Motor neuron (in vitro differentiated cells): ENCODE measurements around the gene FCN2. TPM values are rescaled to one million over a fixed set of nuclear protein-coding genes. Genes with fewer than 3 reads are reported as not detected.

ENCODE experiments used
- ATAC-seq, 8 experiments: fragments of 200-7000 bp; cut with Tn5 transposase; replicated peaks in 6 of 8; 2 replicates each; pipeline ENCODE4 v1.8.0; 2021; ENCODE audit warnings: mild to moderate bottlenecking in 8 of 8, moderate library complexity in 8 of 8
- H3K27ac ChIP-seq, 2 donors: fragments of 250-450 bp; sonication (Bioruptor Pico); 2 replicates each; pipeline ENCODE4 v1.9.0; 2021; ENCODE audit warnings: antibody characterized with exemption in 2 of 2, mild to moderate bottlenecking in 2 of 2, moderate library complexity in 1 of 2
- H3K4me1 ChIP-seq, 2 donors: fragments of 250-450 bp; sonication (Bioruptor Pico); replicated peaks in 1 of 2; 2 replicates each; pipeline ENCODE4 v1.6.1; 2021; ENCODE audit warnings: antibody characterized with exemption in 2 of 2, mild to moderate bottlenecking in 2 of 2, moderate library complexity in 1 of 2
- H3K4me3 ChIP-seq, 5 donors: fragments of 250-450 bp; sonication (Bioruptor Pico); 2 replicates each; pipeline ENCODE4 v1.9.0; 2021; ENCODE audit warnings: antibody characterized with exemption in 5 of 5, mild to moderate bottlenecking in 5 of 5, moderate library complexity in 4 of 5
- WGBS, 10 experiments: fragments of 450-650 bp; shearing (Covaris generic); methylation state at CpG; one replicate each; pipeline ENCODE4 v1.0.0; 2022; 5-methylcytosine and 5-hydroxymethylcytosine counted together
- in situ Hi-C, 9 experiments: fragments of 400-800 bp; cut with MboI; loops; one replicate each; pipeline ENCODE4 v1.15.0; 2021; ENCODE audit warnings: low sequenced_read_pairs in 9 of 9, low pct_unique_long_range_greater_than_20kb in 2 of 9; ENCODE audit not compliant: unreplicated experiment in 9 of 9
- total RNA-seq, 8 experiments: library from RNA; unstranded; fragments of 300-600 nt; gene quantifications; 2 replicates each; pipeline versions ENCODE4 v1.2.3 to v1.2.4, GENCODE V29; 2022

Gene FCN2
- total RNA-seq, 8 experiments from 2014 or later, result 0.21 TPM; not detected in 7

DNA sequence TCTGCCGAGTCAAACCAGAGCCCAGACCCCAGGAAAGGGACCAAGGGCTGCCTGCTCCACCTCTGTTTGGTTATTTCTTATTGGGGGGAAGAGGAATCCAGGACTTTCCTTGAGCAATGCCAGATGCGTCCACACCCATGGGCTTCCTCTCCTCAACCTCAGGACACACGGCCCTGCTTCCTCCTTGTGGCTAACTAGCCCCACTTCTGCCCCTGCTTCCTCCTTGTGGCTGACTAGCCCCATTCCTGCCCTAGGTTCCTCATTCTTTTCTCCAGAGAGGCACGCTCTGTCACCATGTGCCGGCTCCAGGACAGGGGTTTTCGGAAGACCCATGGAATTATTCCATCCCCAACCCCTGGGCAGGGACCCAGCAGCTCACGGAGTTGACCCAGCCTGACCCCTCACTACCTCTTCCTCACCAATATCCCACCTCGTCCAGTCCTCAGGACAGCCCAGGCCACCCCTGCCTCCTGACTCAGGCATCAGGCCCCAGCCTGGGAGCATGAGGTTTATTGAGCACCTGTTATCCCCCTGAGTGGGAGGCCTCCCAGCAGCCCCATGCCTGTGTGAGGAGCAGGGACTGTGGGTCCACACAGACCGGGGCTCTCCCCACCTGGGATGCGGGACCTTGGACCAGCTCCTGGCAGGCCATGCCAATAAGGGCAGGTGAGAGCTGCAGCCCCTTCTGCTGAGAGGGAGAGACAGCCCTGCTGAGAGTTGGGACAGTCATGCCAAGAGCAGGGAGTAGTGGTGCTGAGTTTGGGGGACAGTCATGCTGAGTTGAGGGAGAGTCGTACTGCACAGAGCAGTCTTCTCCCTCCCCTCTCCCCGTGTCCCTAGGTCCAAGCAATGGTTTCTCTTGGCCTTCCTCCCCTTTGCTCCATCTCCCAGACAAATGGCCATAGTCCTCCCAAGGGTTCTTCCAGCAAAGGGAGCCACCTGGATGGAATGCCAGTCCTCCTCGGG is 48.9 kb downstream of the FCN2 start:
- H3K4me1 ChIP-seq, result peaks cover 7% of the 10 kb centered on the region in 2 donors
- H3K27ac ChIP-seq, result no peak overlapping the region
- WGBS, 10 experiments, result 10 to 100% (median 57%) methylated on average over 1 to 7 of the region's 13 CpGs; no CpG with 5 or more reads in 2 of the 10 experiments
- peak in 2 of 8 experiments; percentile 23 to 76 for ATAC-seq
- in situ Hi-C loops, result no loop called here
- no peak overlapping the region for H3K4me3 ChIP-seq

GRCh38 chr9:134930398-134930797 is 49.8 kb downstream of the FCN2 start:
- Histone ChIP-seq H3K27ac (no peak overlapping the region), H3K4me3 (no peak overlapping the region), H3K4me1 (peaks cover 16% of the 10 kb centered on the region in 2 donors)
- WGBS, 10 experiments, result 78 to 93% (median 87%) methylated on average over 1 to 3 of the region's 13 CpGs; no CpG with 5 or more reads in 6 of the 10 experiments
- no peak for ATAC-seq
- in situ Hi-C loops, result no loop called here

DNA sequence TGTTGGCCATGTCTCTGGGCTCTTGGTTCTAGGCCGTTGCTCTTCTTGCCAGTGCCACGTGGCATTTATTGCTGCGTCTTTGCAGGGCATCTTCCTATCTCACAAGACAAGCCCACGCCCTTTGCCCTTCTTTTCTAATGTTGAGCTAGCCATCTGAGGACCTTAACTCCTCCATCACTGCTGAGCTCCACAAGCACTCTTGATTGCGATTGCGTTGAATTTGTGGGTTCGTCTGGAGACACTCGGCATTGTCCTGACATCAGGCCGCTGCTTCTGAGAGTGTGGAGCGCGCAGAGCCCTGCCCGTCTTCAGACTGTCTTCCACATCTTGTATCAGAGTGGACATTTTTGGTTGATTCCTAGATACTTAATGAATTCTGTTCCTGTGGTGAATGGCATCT is 51.6 kb downstream of the FCN2 start:
- WGBS, 10 experiments, result 61 to 100% (median 91%) methylated on average over 2 to 8 of the region's 12 CpGs; no CpG with 5 or more reads in 3 of the 10 experiments
- H3K4me1 ChIP-seq, result peaks cover 31 to 34% of the 10 kb centered on the region in 2 donors
- no peak overlapping the region for H3K4me3 ChIP-seq
- in situ Hi-C loops, result no loop called here
- ATAC-seq, result no peak
- H3K27ac ChIP-seq, result no peak overlapping the region

GRCh38 chr9:134932606-134933005 is 52.0 kb downstream of the FCN2 start:
- 20 to 100% (median 82%) methylated on average over 1 to 5 of the region's 5 CpGs; no CpG with 5 or more reads in 2 of the 10 experiments for WGBS, 10 experiments
- ATAC-seq, result no peak
- peaks cover 35 to 38% of the 10 kb centered on the region in 2 donors for H3K4me1 ChIP-seq
- H3K4me3 ChIP-seq, result no peak overlapping the region
- in situ Hi-C loops, result no loop called here
- no peak overlapping the region for H3K27ac ChIP-seq

GRCh38 chr9:134933076-134933659 is 52.6 kb downstream of the FCN2 start:
- in situ Hi-C loops, result no loop called here
- no peak overlapping the region for H3K27ac ChIP-seq
- ATAC-seq, result no peak
- WGBS, 10 experiments, result 58 to 89% methylated on average over 2 to 3 of the region's 10 CpGs; no CpG with 5 or more reads in 8 of the 10 experiments
- H3K4me1 ChIP-seq, result peaks cover 40 to 44% of the 10 kb centered on the region in 2 donors
- H3K4me3 ChIP-seq, result no peak overlapping the region

DNA sequence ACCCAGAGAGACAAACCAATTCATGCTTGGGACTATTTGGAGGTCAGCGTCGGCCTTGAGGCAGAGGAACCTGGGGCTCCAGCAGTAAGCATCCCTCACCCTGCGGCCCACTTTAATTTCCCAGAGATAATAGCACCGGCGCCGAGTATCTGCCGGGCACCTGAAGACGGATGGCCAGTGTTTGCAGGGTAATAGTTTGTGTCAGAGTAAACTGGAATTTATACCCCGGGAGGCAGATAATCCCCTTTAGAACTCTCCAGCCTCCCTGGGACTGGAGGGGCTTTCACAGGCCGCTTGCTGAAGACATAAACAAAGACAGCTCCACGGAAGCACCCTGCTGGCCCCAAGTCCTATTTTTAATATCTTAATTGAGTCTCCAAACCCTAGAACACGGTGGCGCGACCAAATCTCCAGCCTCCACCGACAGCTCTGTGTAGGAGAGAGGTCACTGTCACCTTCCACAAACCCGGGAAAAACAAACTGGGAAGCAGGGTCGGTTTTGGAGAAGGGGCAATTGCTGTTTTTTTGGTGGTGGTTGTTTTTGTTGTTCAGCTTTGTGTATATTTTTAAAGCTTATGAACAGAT is 54.5 kb downstream of the FCN2 start:
- Histone ChIP-seq H3K4me3 (no peak overlapping the region), H3K27ac (peak overlapping the region; percentile 26 to 70), H3K4me1 (peaks cover 58 to 62% of the 10 kb centered on the region in 2 donors)
- peak in 2 of 8 experiments; percentile 5 to 18 for ATAC-seq
- in situ Hi-C loops, result no loop called here
- 0 to 61% (median 45%) methylated on average over 1 to 10 of the region's 17 CpGs; no CpG with 5 or more reads in 2 of the 10 experiments for WGBS, 10 experiments

DNA sequence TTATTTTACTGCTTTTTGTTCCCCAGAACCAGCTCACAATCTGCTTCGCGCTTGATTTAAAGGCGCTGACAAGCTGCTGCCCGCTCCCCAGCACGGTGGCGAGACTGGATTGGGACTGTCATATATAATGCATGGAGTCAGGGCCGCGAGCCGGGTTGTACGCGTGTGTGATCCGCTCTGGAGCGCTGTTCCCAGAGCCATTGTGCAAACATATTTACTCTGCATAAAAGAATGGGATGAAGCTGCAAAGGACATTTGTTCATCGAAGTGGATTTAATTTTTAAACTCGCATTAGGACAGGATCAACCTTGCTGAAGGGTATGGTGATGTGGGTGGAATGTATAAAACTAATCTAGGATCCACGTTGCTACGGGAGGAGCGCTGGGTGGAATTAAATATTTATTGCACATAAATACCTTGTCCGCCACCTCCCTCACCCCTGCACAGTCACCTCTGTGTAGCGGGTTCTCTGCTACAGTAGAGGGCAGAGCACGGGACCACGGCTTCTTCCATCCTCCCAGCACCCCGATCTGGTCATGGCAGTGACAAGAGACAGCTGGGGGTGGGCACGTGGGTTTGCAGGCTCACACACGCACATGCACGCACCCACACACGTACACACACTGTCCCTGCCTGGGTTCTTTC is 55.2 kb downstream of the FCN2 start:
- H3K4me1 ChIP-seq, result peaks cover 58 to 63% of the 10 kb centered on the region in 2 donors
- H3K4me3 ChIP-seq, result no peak overlapping the region
- WGBS, 10 experiments, result 19 to 80% (median 58%) methylated on average over 1 to 15 of the region's 27 CpGs; no CpG with 5 or more reads in 1 of the 10 experiments
- peak in 7 of 8 experiments; percentile 38 to 85 (median 80) for ATAC-seq
- H3K27ac ChIP-seq, result peak overlapping the region; percentile 10 to 70
- in situ Hi-C loops, result no loop called here

GRCh38 chr9:134936346-134937163 is 55.9 kb downstream of the FCN2 start:
- Histone ChIP-seq H3K4me1 (peaks cover 58 to 63% of the 10 kb centered on the region in 2 donors), H3K4me3 (no peak overlapping the region), H3K27ac (peak overlapping the region; percentile 10 to 70)
- 51 to 100% (median 85%) methylated on average over 2 to 8 of the region's 13 CpGs; no CpG with 5 or more reads in 1 of the 10 experiments for WGBS, 10 experiments
- ATAC-seq, result no peak
- in situ Hi-C loops, result no loop called here

Other genes with a start within 250 kb of the FCN2 start
- gene COL5A1, start 239.0 kb upstream of the FCN2 start, total RNA-seq, result 100 to 1,000 TPM in 1 of 8 experiments, 10 to 100 TPM in 1, 1 to 10 TPM in 6; 1.9 to 141 (median 3.6) TPM
- under 1 TPM in 7 of 8 experiments, not detected in 1; 0.05 to 0.45 (median 0.13) TPM for gene FCN1, start 37.1 kb downstream of the FCN2 start, total RNA-seq
- 100 to 1,000 TPM in 1 of 8 experiments, 10 to 100 TPM in 4, 1 to 10 TPM in 1, under 1 TPM in 2; 0.58 to 136 (median 50.1) TPM for gene OLFM1, start 206.9 kb downstream of the FCN2 start, total RNA-seq